Lower lobe of right lung (tissue), 2 donors: ENCODE data around the gene RNASE3. TPM values are rescaled to one million over a fixed set of nuclear protein-coding genes. Genes with fewer than 3 reads are reported as not detected.
"Not testable (repeated sequence)": the region's sequence is repeated elsewhere in the genome, so short reads cannot be mapped to it uniquely, and the experiment has no call there.

Source experiments
- ATAC-seq, 2 donors: fragments of 200-7000 bp; cut with Tn5 transposase; one replicate each; pipeline ENCODE4 v1.9.1; 2020 to 2022; ENCODE audit warnings: mild to moderate bottlenecking in 2 of 2, moderate library complexity in 2 of 2
- DNase-seq: peaks from one replicate; pipeline ENCODE4 v3.0.0-alpha.2; 2020
- H3K27ac ChIP-seq: fragments of 200-600 bp; one replicate; pipeline ENCODE4 v1.8.0; 2022
- H3K27me3 ChIP-seq: fragments of 200-600 bp; one replicate; pipeline ENCODE4 v1.8.0; 2022; ENCODE audit warnings: low read depth
- H3K36me3 ChIP-seq: fragments of 200-600 bp; one replicate; pipeline ENCODE4 v1.8.0; 2022; ENCODE audit warnings: mild to moderate bottlenecking
- H3K4me1 ChIP-seq: fragments of 200-600 bp; one replicate; pipeline ENCODE4 v1.8.0; 2022
- H3K4me3 ChIP-seq: fragments of 200-600 bp; one replicate; pipeline ENCODE4 v1.8.0; 2022; ENCODE audit warnings: mild to moderate bottlenecking
- H3K9me3 ChIP-seq: fragments of 200-600 bp; one replicate; pipeline ENCODE4 v1.8.0; 2022
- intact Hi-C: fragments of 100-400 bp; cut with DNase I; formaldehyde crosslinking; loops from one replicate; pipeline ENCODE4 v1.11.0; 2022
- long read RNA-seq: library from polyadenylated mRNA; unstranded; transcript quantifications from one replicate; pipeline ENCODE4 v2.0.0, GENCODE V29; 2021
- total RNA-seq: library from RNA; stranded (reverse); fragmentation: NEBNext Ultra II Directional; extraction: Animal tissue kit (Norgen Biotek cat#: 25700); gene quantifications from one replicate; pipeline ENCODE4 v1.2.1, GENCODE V29; 2021
- TF ChIP-seq, protein P1 (sequence below): fragments of 200-600 bp; IDR thresholded peaks from one replicate; pipeline ENCODE4 v1.8.0; 2022; ENCODE audit warnings: antibody characterized with exemption, mild to moderate bottlenecking
- donor health status: DM: no; HTN: yes; CAD: no; lungs with severe emphysema.

The RNASE3 gene
- not detected for total RNA-seq
- long read RNA-seq, result 0 reads

DNA sequence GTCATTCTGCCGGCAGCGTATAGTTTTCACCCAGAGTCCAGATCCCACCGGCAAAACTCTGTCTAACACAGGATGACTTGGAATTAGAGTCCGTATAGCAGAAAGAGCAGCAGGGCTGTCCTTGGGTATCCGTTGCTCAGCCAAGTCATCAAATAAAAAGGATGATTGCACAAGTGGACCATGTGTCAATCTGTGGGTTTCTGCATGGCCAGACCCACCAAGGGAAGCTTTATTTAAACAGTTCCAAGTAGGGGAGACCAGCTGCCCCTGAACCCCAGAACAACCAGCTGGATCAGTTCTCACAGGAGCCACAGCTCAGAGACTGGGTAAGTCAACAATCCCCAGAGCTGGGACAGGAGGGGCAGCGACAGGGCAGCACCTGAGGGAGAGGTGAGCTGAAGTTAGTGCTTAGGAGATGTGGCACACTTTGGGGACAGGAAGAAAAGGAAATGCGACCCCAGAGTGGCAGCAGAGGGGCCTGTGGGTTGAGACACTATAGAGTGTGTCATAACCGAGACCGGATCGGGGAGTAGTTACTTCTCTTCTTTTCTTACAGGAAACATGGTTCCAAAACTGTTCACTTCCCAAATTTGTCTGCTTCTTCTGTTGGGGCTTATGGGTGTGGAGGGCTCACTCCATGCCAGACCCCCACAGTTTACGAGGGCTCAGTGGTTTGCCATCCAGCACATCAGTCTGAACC lies at the start of gene RNASE3:
RNASE3 (plus strand) TSS at position 260 of the 700 bp plus-strand sequence; CDS start at position 562, 302 bp downstream.
- DNase-seq, H3K4me1 ChIP-seq, H3K27me3 ChIP-seq, intact Hi-C loops, H3K27ac ChIP-seq, H3K9me3 ChIP-seq, H3K36me3 ChIP-seq, H3K4me3 ChIP-seq: not testable (repeated sequence)
- peak in 1 of 2 donors; percentile 47 for ATAC-seq

DNA sequence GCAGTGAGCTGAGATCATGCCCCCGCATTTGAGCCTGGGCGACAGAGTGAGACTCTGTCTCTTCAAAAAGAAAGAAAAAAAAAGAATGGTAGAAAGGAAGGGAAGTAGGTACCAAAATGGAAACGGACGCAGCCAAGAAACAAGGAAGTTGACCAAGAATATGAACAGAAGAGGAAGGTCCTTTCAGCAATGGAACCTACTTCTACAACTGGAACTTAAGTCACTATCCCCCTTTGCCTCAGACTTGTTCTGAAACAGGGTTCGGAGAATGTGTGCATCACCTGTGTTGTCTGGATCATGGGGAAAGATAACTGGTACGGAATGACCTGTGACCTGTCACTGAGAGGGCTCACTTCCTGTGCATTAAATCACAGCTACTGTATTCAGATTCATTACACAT lies 44.6 kb upstream of the RNASE3 start:
- TF ChIP-seq, protein P1, sequence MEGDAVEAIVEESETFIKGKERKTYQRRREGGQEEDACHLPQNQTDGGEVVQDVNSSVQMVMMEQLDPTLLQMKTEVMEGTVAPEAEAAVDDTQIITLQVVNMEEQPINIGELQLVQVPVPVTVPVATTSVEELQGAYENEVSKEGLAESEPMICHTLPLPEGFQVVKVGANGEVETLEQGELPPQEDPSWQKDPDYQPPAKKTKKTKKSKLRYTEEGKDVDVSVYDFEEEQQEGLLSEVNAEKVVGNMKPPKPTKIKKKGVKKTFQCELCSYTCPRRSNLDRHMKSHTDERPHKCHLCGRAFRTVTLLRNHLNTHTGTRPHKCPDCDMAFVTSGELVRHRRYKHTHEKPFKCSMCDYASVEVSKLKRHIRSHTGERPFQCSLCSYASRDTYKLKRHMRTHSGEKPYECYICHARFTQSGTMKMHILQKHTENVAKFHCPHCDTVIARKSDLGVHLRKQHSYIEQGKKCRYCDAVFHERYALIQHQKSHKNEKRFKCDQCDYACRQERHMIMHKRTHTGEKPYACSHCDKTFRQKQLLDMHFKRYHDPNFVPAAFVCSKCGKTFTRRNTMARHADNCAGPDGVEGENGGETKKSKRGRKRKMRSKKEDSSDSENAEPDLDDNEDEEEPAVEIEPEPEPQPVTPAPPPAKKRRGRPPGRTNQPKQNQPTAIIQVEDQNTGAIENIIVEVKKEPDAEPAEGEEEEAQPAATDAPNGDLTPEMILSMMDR, result no peak
- DNase-seq (no peak), ATAC-seq (peak in 1 of 2 donors; percentile 57)
- H3K36me3 ChIP-seq, result no peaks in the 10 kb centered on the region
- peaks cover 3% of the 10 kb centered on the region for H3K27me3 ChIP-seq
- H3K9me3 ChIP-seq, result no peaks in the 10 kb centered on the region
- H3K27ac ChIP-seq, result no peak overlapping the region
- H3K4me1 ChIP-seq, result peaks cover 14% of the 10 kb centered on the region
- no peak overlapping the region for H3K4me3 ChIP-seq
- intact Hi-C loops, result no loop called here

DNA sequence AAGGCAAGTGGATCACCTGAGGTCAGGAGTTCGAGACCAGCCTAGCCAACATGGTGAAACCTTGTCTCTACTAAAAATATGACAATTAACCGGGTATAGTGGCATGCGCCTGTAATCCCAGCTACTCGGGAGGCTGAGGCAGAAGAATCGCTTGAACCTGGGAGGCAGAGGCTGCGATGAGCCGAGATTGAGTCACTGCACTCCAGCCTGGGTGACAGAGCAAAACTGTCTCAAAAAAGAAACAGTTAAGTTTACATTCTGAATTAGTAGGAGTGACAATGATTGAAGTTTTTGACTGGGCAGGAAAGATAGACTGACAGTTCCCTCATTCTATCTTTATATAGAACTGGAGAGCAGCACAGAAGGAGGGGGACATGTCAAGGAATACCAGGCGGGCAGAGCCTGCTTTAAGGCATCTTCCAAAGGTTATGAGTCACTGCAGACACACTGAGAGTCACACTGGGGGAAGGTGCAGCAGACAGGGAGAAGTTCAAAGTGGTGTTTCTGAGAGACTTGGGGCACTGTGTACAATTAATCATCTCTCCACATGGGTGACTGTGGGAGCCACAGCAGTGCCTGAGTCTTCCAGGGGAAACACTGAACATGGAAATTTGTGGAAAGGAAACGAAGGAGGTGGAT lies 42.8 kb upstream of the RNASE3 start:
- ATAC-seq (peak; percentile 79 to 92), DNase-seq (no peak)
- Histone ChIP-seq H3K27me3 (peaks cover 3% of the 10 kb centered on the region), H3K9me3 (no peaks in the 10 kb centered on the region), H3K4me3 (no peak overlapping the region), H3K27ac (peak overlapping the region; percentile 32), H3K4me1 (peaks cover 14% of the 10 kb centered on the region), H3K36me3 (no peaks in the 10 kb centered on the region)
- TF ChIP-seq, protein P1, result no peak
- intact Hi-C loops, result no loop called here

DNA sequence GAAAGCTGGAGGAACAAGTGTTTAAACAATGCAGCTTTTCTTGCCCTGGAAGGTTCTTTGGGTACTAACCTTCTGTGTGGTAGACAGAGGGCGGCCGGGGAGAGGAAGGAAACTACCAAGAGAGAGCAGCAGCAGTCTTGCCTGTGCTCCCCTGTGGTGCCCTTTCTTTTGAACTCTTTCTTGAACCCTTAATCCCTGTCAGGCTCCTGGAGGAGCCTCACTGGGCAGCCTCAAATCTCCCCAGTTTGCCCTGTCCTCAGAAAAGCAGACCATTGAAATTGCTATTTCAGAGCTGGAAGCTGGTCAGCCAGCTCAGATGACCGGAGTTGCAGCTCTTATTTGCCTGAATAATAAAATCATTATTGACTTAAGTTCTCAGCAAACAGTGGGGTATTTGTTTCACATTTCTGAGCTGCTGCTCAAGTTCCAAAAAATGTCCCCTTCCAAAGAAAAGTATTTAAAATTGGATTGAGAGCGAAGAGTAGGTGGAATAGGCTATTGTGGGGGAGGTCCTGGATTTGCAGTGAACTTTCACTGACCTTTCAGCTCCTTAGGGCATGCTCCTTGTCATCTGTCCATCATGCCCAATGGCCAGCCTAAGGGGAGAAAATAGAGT lies 42.1 kb upstream of the RNASE3 start:
- Histone ChIP-seq H3K27ac (peak overlapping the region; percentile 32), H3K4me3 (no peak overlapping the region), H3K27me3 (peaks cover 3% of the 10 kb centered on the region), H3K36me3 (no peaks in the 10 kb centered on the region), H3K4me1 (peaks cover 14% of the 10 kb centered on the region), H3K9me3 (no peaks in the 10 kb centered on the region)
- intact Hi-C loops, result no loop called here
- TF ChIP-seq, protein P1, result no peak
- no peak for DNase-seq
- peak; percentile 64 to 88 for ATAC-seq

DNA sequence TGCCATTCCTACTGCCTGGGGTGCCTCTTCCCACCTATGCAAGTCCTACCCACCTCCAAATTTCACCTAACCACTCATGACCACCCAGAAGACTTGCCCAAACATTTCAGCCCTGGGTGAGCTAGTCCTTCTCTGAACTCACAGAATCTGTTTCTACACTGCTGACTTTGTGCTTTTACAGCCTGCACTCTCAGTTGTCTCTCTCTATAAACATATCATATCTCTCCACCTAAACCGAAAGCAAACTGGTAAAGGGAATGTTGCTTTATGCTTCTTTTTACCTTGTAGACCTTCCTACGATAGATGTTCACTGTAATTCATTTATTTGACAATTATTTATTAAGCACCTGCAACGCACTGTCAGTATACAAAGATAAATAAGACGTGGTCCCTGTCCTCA lies 38.1 kb upstream of the RNASE3 start:
- DNase-seq, result no peak
- intact Hi-C loops, result loop anchor here (5.0 to 10.0 kb wide), 2 partner anchors 98 to 156 kb away; no protein-coding TSS in a partner anchor
- Histone ChIP-seq H3K36me3 (no peaks in the 10 kb centered on the region), H3K4me3 (no peak overlapping the region), H3K4me1 (peaks cover 18% of the 10 kb centered on the region), H3K9me3 (no peaks in the 10 kb centered on the region), H3K27ac (no peak overlapping the region), H3K27me3 (peaks cover under 1% of the 10 kb centered on the region)
- TF ChIP-seq, protein P1, result no peak
- ATAC-seq, result no peak
